ENCODE measurements around the gene CKS1B. TPM values are rescaled to one million over a fixed set of nuclear protein-coding genes. Genes with fewer than 3 reads are reported as not detected.

The CKS1B gene
- total RNA-seq, 2 donors from 2014 or later: 52.4 to 72.9 TPM

- Mint-ChIP-seq H3K4me3 (peak overlapping the region; percentile 99), H3K27ac (peak overlapping the region; percentile 90 to 94), H3K27me3 (no peaks in the 10 kb centered on the region), H3K9me3 (no peaks in the 10 kb centered on the region), H3K4me1 (ENCODE audit: low read depth in 2 of 2) (peaks cover 52 to 56% of the 10 kb centered on the region in 2 donors), H3K36me3 (no peaks in the 10 kb centered on the region)
- peak; percentile 79 to 87 for ATAC-seq
- peak; percentile 71 for DNase-seq (ENCODE audit: low spot score)
Measured at GRCh38 chr1:154955039-154955717, 19.3 kb upstream of the CKS1B start.

- Mint-ChIP-seq H3K27ac (peak within 1 kb of the TSS; percentile 90 to 94), H3K4me3 (peak within 1 kb of the TSS; percentile 99), H3K27me3 (no peaks in the 10 kb centered on the region), H3K4me1 (ENCODE audit: low read depth in 2 of 2) (peaks cover 53 to 58% of the 10 kb centered on the region in 2 donors), H3K36me3 (no peaks in the 10 kb centered on the region), H3K9me3 (no peaks in the 10 kb centered on the region)
- ATAC-seq (peak; percentile 75 to 90), DNase-seq (ENCODE audit: low spot score) (peak; percentile 80)
Measured at GRCh38 chr1:154955718-154956543, 18.6 kb upstream of the CKS1B start, which contains the start of gene PBXIP1. Gene PBXIP1 (minus strand): TSS chr1:154956099. CDS start chr1:154953721, 2,378 bp downstream.

GRCh38 chr1:154956544-154956941 is 17.9 kb upstream of the CKS1B start:
- DNase-seq (ENCODE audit: low spot score) (no peak), ATAC-seq (no peak)
- H3K27ac Mint-ChIP-seq: peak overlapping the region; percentile 90 to 94
- H3K36me3 Mint-ChIP-seq: no peaks in the 10 kb centered on the region
- peaks cover 55 to 60% of the 10 kb centered on the region in 2 donors for H3K4me1 Mint-ChIP-seq (ENCODE audit: low read depth in 2 of 2)
- H3K9me3 Mint-ChIP-seq: no peaks in the 10 kb centered on the region
- H3K27me3 Mint-ChIP-seq: no peaks in the 10 kb centered on the region
- H3K4me3 Mint-ChIP-seq: peak overlapping the region; percentile 99

- Mint-ChIP-seq H3K4me3 (peak overlapping the region; percentile 99), H3K9me3 (no peaks in the 10 kb centered on the region), H3K36me3 (no peaks in the 10 kb centered on the region), H3K4me1 (ENCODE audit: low read depth in 2 of 2) (peaks cover 53 to 57% of the 10 kb centered on the region in 2 donors), H3K27ac (peak overlapping the region in 1 of 2 donors; percentile 94), H3K27me3 (no peaks in the 10 kb centered on the region)
- DNase-seq (ENCODE audit: low spot score): no peak
- ATAC-seq: no peak
Measured at GRCh38 chr1:154957091-154957657, 17.3 kb upstream of the CKS1B start.

GRCh38 chr1:154958036-154958435 is 16.4 kb upstream of the CKS1B start:
- Mint-ChIP-seq H3K36me3 (no peaks in the 10 kb centered on the region), H3K4me3 (no peak overlapping the region), H3K9me3 (no peaks in the 10 kb centered on the region), H3K27me3 (no peaks in the 10 kb centered on the region), H3K4me1 (ENCODE audit: low read depth in 2 of 2) (peaks cover 51 to 56% of the 10 kb centered on the region in 2 donors), H3K27ac (peak overlapping the region in 1 of 2 donors; percentile 94)
- DNase-seq (ENCODE audit: low spot score) (no peak), ATAC-seq (no peak)

DNA sequence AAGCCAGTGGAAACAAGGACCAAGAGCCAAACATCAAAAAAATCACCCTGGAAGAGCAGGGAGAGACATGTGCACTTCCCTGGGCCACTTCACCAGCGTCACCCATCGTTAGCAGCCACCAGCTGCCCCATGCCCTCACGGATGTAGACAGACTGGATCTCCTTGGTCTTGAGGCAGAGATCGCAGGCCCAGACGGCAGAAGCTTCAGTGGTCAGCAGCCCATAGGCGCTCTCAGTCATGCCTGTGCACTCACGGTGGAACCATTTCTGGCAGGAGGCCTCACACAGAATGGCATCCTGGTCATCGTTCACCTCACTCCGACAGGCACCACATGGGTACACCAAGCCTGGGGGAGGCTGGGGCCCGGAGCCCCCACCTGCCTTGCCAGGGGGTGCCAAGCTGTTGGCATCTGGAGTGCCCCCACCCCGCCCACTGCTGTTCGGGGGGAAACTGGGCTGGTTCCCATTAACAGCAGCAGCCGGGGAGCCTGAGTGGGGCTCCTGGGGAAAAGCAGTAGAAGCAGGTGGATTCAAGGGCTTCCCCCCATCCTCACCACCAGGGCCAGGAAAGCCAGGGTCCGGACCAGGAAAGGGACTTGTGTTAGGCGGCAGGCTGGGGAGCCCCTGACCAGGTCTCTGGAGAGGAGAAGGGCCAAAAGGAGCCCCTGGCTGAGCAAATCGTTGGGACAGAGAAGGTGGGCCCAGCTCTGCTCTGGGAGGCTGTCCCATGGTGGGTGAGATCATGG is 15.6 kb upstream of the CKS1B start:
- peaks cover 4% of the 10 kb centered on the region for H3K36me3 Mint-ChIP-seq
- no peaks in the 10 kb centered on the region for H3K27me3 Mint-ChIP-seq
- peaks cover 48 to 54% of the 10 kb centered on the region in 2 donors for H3K4me1 Mint-ChIP-seq (ENCODE audit: low read depth in 2 of 2)
- no peak for ATAC-seq
- DNase-seq (ENCODE audit: low spot score): no peak
- H3K9me3 Mint-ChIP-seq: no peaks in the 10 kb centered on the region
- H3K27ac Mint-ChIP-seq: no peak overlapping the region
- peak overlapping the region; percentile 17 for H3K4me3 Mint-ChIP-seq

DNA sequence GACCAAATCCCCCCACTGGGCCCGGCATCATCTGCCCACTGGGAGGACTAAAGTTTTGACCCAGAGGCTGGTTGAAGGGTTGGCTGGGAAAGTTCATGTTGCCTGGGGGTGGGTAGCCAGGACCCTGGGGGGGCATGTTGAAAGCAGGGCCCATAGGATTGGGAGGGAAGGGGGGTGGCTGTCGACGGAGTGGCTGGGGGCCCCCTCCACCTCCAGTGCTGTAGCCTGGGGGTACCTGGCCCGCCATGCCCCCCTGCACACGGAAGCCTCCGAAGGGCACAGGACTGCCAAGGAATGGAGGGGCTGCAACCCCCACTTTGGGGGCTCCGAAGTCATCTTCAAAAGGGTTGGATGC is 15.1 kb upstream of the CKS1B start:
- DNase-seq (ENCODE audit: low spot score): no peak
- Mint-ChIP-seq H3K27me3 (no peaks in the 10 kb centered on the region), H3K36me3 (peaks cover 6% of the 10 kb centered on the region), H3K9me3 (no peaks in the 10 kb centered on the region), H3K4me1 (ENCODE audit: low read depth in 2 of 2) (peaks cover 45 to 51% of the 10 kb centered on the region in 2 donors), H3K27ac (no peak overlapping the region), H3K4me3 (peak overlapping the region; percentile 88)
- ATAC-seq: no peak

DNA sequence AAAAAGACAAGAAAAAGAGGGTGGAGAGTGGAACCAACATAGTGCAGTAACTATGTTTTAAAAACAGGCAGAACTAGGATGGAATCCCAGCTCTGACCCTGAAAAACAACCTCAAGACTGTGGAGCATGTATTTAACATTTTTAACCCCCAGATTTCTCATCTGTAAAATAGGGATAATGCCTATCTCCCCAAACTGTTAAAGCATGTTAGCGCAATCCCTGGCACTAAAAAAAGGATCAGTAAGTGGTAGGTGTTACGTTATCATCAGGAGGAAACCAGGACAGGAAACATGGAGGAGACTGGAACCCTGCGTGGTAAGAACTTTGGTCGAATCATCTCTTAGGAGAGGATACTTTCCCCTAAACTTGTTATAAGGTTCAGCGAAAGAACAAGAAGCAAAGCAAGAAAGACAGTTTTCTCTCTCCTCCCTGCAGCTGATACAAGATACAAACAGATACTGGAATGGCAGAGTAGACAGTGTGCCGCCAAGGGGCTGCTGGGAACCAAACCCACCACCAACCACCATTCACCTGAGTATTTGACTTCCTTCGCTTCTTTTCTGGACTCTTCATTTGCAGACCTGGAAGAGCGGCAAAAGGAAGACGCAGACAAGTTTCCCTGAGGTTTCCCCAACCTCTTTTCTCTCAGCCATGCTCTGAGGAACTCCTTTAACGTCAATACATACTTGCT is 13.9 kb upstream of the CKS1B start:
- peaks cover 6% of the 10 kb centered on the region for H3K36me3 Mint-ChIP-seq
- ATAC-seq (no peak), DNase-seq (ENCODE audit: low spot score) (no peak)
- H3K27ac Mint-ChIP-seq: peak overlapping the region; percentile 81 to 84
- H3K4me1 Mint-ChIP-seq (ENCODE audit: low read depth in 2 of 2): peaks cover 36 to 39% of the 10 kb centered on the region in 2 donors
- peak overlapping the region; percentile 88 for H3K4me3 Mint-ChIP-seq
- H3K9me3 Mint-ChIP-seq: no peaks in the 10 kb centered on the region
- no peaks in the 10 kb centered on the region for H3K27me3 Mint-ChIP-seq

DNA sequence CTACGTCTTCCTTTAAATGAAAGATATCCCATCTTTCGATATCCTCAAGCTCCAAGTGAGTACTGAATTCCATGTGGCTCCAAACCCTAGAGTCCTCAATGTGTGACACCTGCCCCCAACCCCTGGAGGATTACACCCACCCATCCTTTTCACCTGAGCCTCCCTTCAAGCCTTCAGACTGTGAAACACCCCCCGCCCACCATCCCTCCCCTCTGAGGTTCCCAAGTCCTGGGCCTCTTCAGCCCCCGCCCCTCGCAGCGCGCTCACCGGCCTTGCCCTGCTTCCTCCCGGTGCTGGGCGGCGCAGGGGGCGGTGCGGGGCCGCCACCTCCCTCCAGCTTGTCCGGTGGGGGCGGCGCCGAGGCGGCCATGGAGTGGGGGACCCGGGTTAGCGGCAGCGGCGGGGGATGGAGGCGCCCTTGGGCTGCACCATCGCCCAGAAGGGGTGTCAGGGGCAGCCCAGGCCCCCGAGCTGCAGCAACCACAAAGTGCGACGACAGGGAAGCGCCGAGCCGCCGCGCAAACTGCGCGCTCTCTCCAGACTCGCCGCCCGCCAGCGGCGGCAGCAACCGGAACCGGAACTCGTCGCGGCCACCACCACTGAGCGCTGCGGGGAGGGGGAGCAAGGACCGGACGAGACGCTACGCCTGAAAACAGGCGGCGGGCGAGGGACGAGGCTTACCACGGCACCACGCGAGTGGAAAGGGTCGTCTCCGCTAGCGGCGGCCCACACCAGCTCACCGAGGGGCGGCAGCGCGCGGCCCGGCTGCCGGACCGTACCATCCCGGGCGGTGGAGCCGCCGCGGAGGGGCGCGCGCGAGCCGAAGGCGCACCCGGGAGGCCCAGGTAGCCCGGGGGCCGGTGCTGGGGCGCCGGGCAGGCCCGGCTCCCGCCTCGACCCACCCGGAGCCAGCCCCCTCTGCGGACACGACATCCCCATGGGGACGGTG is 13.0 kb upstream of the CKS1B start, which contains the start of gene PYGO2:
TSS of gene PYGO2 (minus strand) at position 576 of the 949 bp plus-strand sequence. CDS start at position 370, 206 bp downstream.
- DNase-seq (ENCODE audit: low spot score) (peak; percentile 88), ATAC-seq (peak; percentile 93)
- Mint-ChIP-seq H3K4me3 (peak within 1 kb of the TSS; percentile 88), H3K4me1 (ENCODE audit: low read depth in 2 of 2) (peaks cover 28 to 30% of the 10 kb centered on the region in 2 donors), H3K27ac (peak within 1 kb of the TSS; percentile 81 to 84), H3K9me3 (no peaks in the 10 kb centered on the region), H3K36me3 (peaks cover 6% of the 10 kb centered on the region), H3K27me3 (no peaks in the 10 kb centered on the region)

- Mint-ChIP-seq H3K9me3 (no peaks in the 10 kb centered on the region), H3K4me3 (peak overlapping the region; percentile 87), H3K27ac (peak overlapping the region; percentile 78 to 81), H3K4me1 (ENCODE audit: low read depth in 2 of 2) (peaks cover 28 to 29% of the 10 kb centered on the region in 2 donors), H3K27me3 (no peaks in the 10 kb centered on the region), H3K36me3 (peaks cover 6% of the 10 kb centered on the region)
- ATAC-seq (peak in 1 of 2 donors; percentile 9), DNase-seq (ENCODE audit: low spot score) (no peak)
Measured at GRCh38 chr1:154962156-154962749, 12.2 kb upstream of the CKS1B start.

- no peak for ATAC-seq
Measured at GRCh38 chr1:154962795-154963330, 11.6 kb upstream of the CKS1B start.

More at GRCh38 chr1:154962795-154963330, 11.6 kb upstream of the CKS1B start:
- no peak for DNase-seq (ENCODE audit: low spot score)
- peaks cover 28 to 29% of the 10 kb centered on the region in 2 donors for H3K4me1 Mint-ChIP-seq (ENCODE audit: low read depth in 2 of 2)
- H3K27ac Mint-ChIP-seq: peak overlapping the region; percentile 78 to 81
- peak overlapping the region; percentile 87 for H3K4me3 Mint-ChIP-seq
- H3K9me3 Mint-ChIP-seq: no peaks in the 10 kb centered on the region
- H3K27me3 Mint-ChIP-seq: no peaks in the 10 kb centered on the region
- peaks cover 6% of the 10 kb centered on the region for H3K36me3 Mint-ChIP-seq

Measured in natural killer cell treated with Interleukin-12 subunit alpha and Interleukin-12 subunit beta and Interleukin-15 and Interleukin-18, amount 100 ng/mL, for 72 hours (primary cell).